Osteoblast (primary cell): ENCODE measurements around the gene BICRA. TPM values are rescaled to one million over a fixed set of nuclear protein-coding genes. Genes with fewer than 3 reads are reported as not detected.

Experiments used
- DNase-seq: peaks from one replicate; pipeline ENCODE4 v3.0.0; 2011; ENCODE audit warnings: low spot score, mixed read lengths; ENCODE audit not compliant: insufficient read length; ENCODE audit errors: missing footprints
- H2AFZ ChIP-seq: 2 replicates; pipeline ENCODE4 v1.6.0; 2011; ENCODE audit warnings: mild to moderate bottlenecking, low read length
- H3K27ac ChIP-seq: 2 replicates; pipeline ENCODE4 v1.5.1; 2011; ENCODE audit warnings: mild to moderate bottlenecking, low read depth, low read length, moderate library complexity
- H3K27me3 ChIP-seq: 2 replicates; pipeline ENCODE4 v1.6.0; 2012; ENCODE audit warnings: mild to moderate bottlenecking, control low read depth, inconsistent platforms, low read length, moderate library complexity; ENCODE audit not compliant: insufficient read depth
- H3K36me3 ChIP-seq: 2 replicates; pipeline ENCODE4 v1.5.1; 2011; ENCODE audit warnings: mild to moderate bottlenecking, low read length, control low read depth, moderate library complexity; ENCODE audit not compliant: insufficient read depth
- H3K4me1 ChIP-seq: 2 replicates; pipeline ENCODE4 v1.5.1; 2011; ENCODE audit warnings: mild to moderate bottlenecking, low read length, control low read depth, moderate library complexity; ENCODE audit not compliant: insufficient read depth
- H3K4me2 ChIP-seq: 2 replicates; pipeline ENCODE4 v1.6.0; 2011; ENCODE audit warnings: mild to moderate bottlenecking, low read length; ENCODE audit not compliant: insufficient read depth
- H3K4me3 ChIP-seq: fragments of 200-600 bp; sonication (generic); 3 replicates; pipeline ENCODE4 v1.5.1; 2012; ENCODE audit warnings: mild to moderate bottlenecking, low read length, inconsistent platforms; ENCODE audit not compliant: insufficient read depth
- H3K79me2 ChIP-seq: 2 replicates; pipeline ENCODE4 v1.6.0; 2012; ENCODE audit warnings: mild to moderate bottlenecking, low read length, control low read depth, inconsistent platforms; ENCODE audit not compliant: insufficient read depth
- H3K9me3 ChIP-seq: 2 replicates; pipeline ENCODE4 v1.5.1; 2011; ENCODE audit warnings: low read depth, low read length, control low read depth
- H4K20me1 ChIP-seq: 2 replicates; pipeline ENCODE4 v1.6.0; 2012; ENCODE audit warnings: mild to moderate bottlenecking, low read length, control low read depth; ENCODE audit not compliant: insufficient read depth
- CTCF ChIP-seq: IDR thresholded peaks from 2 replicates; pipeline ENCODE4 v1.5.1; 2011; ENCODE audit warnings: mild to moderate bottlenecking, low read depth, low read length, moderate library complexity; ENCODE audit errors: extremely low read depth
- total RNA-seq: library from RNA; depleted of rRNA; stranded (reverse); fragments of >200 nt; gene quantifications from 2 replicates; pipeline ENCODE4 v1.2.3, GENCODE V29; 2012

Gene BICRA
- total RNA-seq, 1 donor, result 4.7 TPM

GRCh38 chr19:47641891-47642485, 33.1 kb downstream of the BICRA start:
- Histone ChIP-seq H3K27ac (no peak overlapping the region), H3K9me3 (no peaks in the 10 kb centered on the region), H3K4me1 (no peaks in the 10 kb centered on the region), H3K4me2 (no peak overlapping the region), H3K27me3 (no peaks in the 10 kb centered on the region), H3K36me3 (peaks cover 18% of the 10 kb centered on the region), H3K4me3 (no peak overlapping the region), H3K79me2 (peaks cover 84% of the 10 kb centered on the region), H4K20me1 (peaks cover 45% of the 10 kb centered on the region), H2AFZ (no peak overlapping the region)
- no peak for DNase-seq
- TF ChIP-seq CTCF, result no peak

DNA sequence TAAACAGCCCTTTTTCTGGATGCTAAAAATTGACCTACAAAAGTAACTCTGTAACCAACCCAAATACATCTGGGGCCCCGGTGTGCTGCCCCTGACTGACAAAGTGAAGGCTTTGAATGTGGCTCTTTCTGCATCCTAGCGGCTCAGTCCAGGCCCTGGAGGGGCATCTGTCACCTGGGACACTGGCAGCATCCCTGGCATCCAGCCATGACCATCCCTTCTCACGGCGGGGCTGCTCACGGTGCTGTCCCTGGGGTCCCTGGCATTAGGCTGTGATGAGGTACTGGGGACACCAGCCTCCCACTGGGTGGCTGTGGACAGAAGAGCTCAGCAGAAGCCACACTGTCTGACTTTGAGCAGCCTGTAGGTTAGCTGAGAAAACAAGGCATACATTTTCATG, 34.3 kb downstream of the BICRA start:
- H4K20me1 ChIP-seq, result peaks cover 52% of the 10 kb centered on the region
- H3K4me3 ChIP-seq, result no peak overlapping the region
- H3K27ac ChIP-seq, result no peak overlapping the region
- no peak overlapping the region for H3K4me2 ChIP-seq
- no peaks in the 10 kb centered on the region for H3K27me3 ChIP-seq
- TF ChIP-seq CTCF, result no peak
- peaks cover 86% of the 10 kb centered on the region for H3K79me2 ChIP-seq
- H3K9me3 ChIP-seq, result no peaks in the 10 kb centered on the region
- no peak overlapping the region for H2AFZ ChIP-seq
- peaks cover 18% of the 10 kb centered on the region for H3K36me3 ChIP-seq
- H3K4me1 ChIP-seq, result no peaks in the 10 kb centered on the region
- peak; percentile 13 for DNase-seq

- no peak overlapping the region for H3K27ac ChIP-seq
- no peak for TF ChIP-seq CTCF
- no peaks in the 10 kb centered on the region for H3K9me3 ChIP-seq
- H3K36me3 ChIP-seq, result peaks cover 18% of the 10 kb centered on the region
- peaks cover 83% of the 10 kb centered on the region for H3K79me2 ChIP-seq
- H3K27me3 ChIP-seq, result no peaks in the 10 kb centered on the region
- no peak for DNase-seq
- no peaks in the 10 kb centered on the region for H3K4me1 ChIP-seq
- peaks cover 53% of the 10 kb centered on the region for H4K20me1 ChIP-seq
- no peak overlapping the region for H3K4me2 ChIP-seq
- no peak overlapping the region for H2AFZ ChIP-seq
- H3K4me3 ChIP-seq, result no peak overlapping the region
Measured at GRCh38 chr19:47644199-47644598, 35.3 kb downstream of the BICRA start.

DNA sequence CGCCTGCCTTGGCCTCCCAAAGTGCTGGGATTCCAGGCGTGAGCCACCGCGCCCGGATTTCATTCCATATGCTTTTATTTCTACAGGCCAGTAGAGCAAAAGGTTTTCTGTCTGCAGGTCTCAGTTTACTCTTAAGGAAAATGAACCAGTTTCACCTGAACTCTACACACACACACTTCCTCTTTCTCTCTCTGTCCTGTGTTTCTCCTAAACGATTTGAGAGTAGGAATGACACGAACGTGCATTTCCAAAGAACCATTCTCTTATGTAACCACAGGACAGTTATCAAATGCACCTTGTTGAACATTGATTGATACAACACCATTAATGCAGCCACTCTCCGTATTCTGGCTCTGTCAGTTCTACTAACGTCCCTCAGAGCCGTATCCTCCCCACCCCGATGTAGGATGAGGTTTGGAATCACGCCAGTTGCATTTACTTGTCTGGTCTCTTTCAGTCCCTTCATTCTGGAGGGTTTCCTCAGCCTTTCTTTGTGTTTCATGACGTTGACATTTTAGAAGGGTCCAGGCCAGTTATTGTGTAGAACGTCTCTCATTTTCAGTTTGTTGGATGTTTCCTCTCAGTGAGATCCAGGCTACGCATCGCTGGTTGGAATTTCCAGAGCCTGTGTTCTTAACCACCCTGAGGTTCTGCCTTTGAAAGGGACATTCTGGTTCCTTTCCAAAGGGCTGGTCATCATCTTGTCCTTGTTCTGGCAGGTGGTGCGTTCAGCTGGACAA, 36.0 kb downstream of the BICRA start:
- no peak overlapping the region for H3K4me2 ChIP-seq
- H4K20me1 ChIP-seq, result peaks cover 57% of the 10 kb centered on the region
- no peak overlapping the region for H3K4me3 ChIP-seq
- H3K27me3 ChIP-seq, result no peaks in the 10 kb centered on the region
- no peaks in the 10 kb centered on the region for H3K4me1 ChIP-seq
- DNase-seq, result no peak
- H3K27ac ChIP-seq, result no peak overlapping the region
- H3K9me3 ChIP-seq, result no peaks in the 10 kb centered on the region
- H3K36me3 ChIP-seq, result peaks cover 18% of the 10 kb centered on the region
- TF ChIP-seq CTCF, result no peak
- H3K79me2 ChIP-seq, result peaks cover 86% of the 10 kb centered on the region
- H2AFZ ChIP-seq, result no peak overlapping the region
